Right forelimb (tissue), 1 donor: ENCODE data around the gene SEC61B.
"Not testable (repeated sequence)": the region's sequence is repeated elsewhere in the genome, so short reads cannot be mapped to it uniquely, and the experiment has no call there.

Source experiments
- DNase-seq: peaks from one replicate; pipeline ENCODE4 v3.0.0-alpha.2; 2018

SEC61B gene

DNA sequence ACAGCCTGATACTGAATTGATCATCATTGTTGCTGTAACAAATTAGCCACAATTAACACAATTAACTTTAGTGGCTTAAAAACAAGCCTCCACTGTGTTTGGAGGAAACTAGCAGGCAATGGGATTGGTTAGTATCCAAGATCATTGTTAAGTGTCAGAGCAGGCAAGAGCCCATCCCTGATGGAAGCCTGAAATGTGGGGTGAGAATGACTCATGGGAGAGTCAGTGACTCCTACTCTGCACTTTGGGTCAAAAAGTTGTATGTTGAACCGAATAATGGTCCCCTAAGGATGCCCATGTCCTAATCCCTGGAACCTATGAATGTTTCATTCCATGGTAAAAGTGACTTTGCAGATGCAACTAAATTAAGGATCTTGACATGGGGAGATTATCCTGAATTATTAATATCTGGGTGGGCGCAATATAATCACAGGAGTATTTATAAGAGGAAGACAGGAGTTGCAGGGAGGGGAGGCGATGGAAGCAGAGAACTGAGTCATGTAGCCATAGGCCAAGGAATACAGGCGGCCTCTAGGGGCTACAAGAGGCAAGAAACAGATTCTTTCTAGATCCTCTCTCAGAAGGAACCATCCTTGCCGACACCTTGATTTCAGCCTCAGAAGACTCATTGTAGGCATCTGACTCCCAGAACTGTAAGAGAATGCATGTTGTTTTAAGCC is 29.2 kb upstream of the SEC61B start:
- no peak for DNase-seq

GRCh38 chr9:99193466-99193821 is 28.6 kb upstream of the SEC61B start:
- DNase-seq, result no peak

GRCh38 chr9:99196484-99196883 is 25.6 kb upstream of the SEC61B start:
- not testable (repeated sequence) for DNase-seq

GRCh38 chr9:99197124-99197630 is 24.9 kb upstream of the SEC61B start:
- no peak for DNase-seq

- no peak for DNase-seq
Observed at GRCh38 chr9:99197987-99198386, 24.1 kb upstream of the SEC61B start.

DNA sequence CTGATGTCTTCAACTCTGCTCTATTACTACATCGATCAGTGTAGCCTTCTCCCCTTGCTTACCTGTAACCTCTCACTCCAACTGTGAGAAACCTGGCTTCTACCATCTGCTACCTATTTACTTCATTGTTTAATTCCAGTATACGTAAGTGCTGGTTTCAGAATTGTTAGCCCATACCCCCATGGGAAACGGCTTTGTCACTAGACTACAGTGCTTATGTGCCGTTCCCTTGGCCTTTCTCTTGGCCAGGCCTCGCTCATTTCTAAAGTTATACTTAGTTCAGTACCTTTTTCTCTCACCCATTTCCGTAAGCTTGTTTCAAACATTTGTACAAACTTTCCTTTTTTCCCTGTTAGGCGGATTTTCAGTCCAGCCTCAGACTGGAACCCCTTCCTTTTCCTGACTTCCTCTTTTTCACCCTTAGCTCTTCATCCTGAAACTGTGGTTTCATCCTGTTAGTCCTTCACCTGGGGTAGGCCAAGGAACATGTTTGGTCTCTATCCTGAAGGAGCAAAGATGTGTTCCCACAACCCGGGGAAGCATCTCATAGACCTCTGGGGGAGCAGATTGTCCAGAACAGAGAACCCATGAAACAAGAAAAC is 22.0 kb upstream of the SEC61B start:
- no peak for DNase-seq

- no peak for DNase-seq
Observed at GRCh38 chr9:99201603-99202002, 20.5 kb upstream of the SEC61B start.

DNA sequence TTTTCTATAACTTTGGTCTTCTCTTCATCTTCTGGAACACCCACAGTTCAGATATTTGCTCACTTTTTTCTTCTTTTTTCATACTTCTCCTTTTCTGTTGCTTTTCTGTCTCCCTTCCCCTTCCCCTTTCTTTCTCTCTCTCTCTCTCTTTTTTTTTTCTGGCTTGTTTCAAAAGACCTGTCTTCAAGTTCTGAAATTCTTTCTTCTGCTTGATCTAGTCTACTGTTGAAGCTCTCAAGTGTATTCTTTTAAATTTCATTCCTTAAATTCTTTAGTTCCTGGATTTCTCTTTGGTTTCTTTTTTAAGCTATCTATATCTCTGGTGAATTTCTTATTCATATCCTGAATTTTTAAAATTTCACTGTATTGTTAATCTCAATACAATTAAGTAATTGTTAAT is 11.5 kb upstream of the SEC61B start:
- no peak for DNase-seq

- no peak for DNase-seq
Observed at GRCh38 chr9:99211746-99212145, 10.3 kb upstream of the SEC61B start.

- DNase-seq, result no peak
Observed at GRCh38 chr9:99213197-99213596, 8.9 kb upstream of the SEC61B start.

GRCh38 chr9:99216073-99216472 is 6.0 kb upstream of the SEC61B start:
- no peak for DNase-seq

DNA sequence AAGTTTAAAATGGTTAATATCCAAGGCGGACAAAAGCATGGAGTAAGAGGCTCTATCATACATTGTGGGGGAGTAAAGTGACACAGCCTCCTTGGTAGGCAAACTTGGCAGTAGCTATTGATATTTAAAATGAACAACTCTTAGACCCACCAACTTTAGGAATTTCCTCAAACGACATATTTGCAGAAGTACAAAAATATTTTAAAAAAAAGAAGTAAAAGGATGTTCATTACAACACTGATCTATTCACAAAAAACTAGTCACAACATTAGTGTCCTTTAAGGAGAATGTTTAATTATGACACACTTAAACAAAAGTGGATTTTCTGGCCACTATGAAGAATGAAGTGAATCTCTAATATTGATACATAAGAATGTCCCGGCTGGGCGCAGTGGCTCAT is 2.1 kb upstream of the SEC61B start:
- DNase-seq, result no peak

DNA sequence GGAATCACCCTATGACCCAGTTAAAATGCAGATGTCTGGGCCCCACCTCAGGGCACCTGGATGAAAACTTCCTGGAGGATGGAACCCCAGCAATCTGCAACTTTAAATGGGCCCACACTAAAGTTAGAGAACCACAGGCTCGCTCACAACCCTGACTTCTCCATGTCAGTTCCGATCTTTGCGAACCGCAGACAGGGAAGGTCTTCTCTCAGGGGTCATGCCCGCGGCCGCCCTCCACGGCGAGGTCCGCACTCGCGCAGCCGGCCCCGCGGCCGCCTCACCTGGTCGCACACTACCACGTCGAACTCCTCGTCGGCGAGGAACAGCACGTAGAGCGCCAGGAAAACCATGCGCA is 839 bp upstream of the SEC61B start:
- DNase-seq, result no peak

DNA sequence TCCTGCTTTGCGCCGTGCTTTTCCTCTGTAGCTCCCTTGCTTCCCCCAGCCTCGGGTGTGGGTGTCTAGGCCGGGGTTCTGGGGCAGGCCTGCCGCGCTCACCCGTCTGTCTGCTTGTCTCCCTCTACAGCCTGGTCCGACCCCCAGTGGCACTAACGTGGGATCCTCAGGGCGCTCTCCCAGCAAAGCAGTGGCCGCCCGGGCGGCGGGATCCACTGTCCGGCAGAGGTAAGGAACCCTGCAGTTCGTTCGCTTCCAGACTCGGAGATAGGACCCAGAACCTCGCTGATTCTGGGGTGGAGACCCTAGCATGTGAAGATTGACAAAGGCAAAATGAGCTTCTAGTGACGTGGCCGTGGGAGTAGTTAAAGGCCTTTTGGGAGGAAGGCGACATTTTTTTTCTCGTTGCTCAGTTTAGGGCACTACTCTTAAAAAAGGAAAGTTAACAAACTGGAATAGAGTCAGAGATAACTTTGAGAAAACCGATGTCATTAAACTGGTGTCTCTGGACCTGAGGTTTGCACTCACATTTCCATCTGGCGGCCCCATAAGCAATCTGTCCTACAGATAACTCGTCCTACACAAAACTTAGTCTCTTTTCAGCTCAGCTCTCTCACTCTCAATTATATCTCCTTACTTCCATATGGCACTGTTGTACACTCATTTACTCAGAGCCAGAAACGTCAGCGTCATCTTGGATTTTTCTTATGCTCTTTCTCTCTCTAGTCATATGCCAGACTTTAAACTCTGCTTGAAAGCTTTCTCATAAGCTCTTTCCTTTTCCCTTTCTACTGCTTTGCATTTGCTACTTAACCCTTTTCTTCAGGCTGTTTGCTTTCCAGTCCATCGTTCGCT is 561 bp downstream of the SEC61B start:
- no peak for DNase-seq

GRCh38 chr9:99224445-99224844 is 2.4 kb downstream of the SEC61B start:
- DNase-seq, result no peak

DNA sequence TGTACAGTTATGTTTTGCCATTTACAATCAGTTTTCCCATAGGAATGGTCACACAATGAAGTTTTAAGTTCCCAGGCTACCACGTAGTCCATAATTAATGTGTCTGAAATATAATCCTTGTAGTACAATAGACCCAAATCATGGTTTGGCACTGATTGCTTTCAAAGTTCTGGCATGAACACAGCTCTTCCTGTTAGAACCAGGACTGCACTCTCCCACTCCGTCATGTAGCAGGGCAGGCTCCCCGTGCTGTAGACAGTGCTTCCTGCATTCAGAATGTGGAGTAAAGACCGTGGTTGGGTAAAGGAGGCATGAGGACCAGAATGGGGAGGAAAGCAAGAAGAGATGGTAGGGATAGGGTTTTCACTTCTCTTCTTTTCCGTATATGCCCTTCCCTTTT is 4.0 kb downstream of the SEC61B start:
- no peak for DNase-seq

DNA sequence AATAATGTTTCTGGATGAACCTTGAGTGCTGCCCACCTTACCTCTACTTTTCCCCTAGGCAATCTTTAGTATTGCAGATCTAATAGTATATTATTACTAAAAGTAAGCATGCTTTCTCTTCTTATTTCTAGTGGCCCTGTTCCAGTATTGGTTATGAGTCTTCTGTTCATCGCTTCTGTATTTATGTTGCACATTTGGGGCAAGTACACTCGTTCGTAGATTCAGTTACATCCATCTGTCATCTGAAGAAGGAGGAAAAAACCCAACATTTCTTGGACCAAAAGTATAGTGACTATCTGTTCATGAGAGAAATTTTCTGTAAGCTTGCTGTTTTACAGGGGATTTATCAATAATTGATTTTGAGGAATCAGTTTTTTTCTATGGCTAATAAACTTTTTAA is 8.1 kb downstream of the SEC61B start:
- DNase-seq, result no peak

DNA sequence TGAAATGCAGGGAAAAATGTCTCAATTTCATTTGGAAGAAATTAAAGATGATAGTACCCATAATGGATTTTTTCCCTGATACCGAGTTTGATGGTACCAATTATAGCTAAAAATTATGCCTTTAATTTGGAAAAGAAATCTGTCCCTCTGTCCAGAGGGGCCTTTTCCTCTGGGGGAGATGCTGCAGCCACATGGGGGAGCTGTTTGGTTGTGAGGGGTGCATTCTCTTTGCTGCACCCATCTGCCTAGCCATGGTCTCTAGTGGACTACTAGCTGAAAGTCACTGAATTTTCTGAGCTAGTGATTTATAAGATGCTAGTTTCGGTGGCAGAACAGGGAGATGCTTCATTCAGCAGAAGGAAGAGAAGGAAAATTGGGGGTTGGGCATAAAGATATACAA is 9.6 kb downstream of the SEC61B start:
- DNase-seq, result no peak

- DNase-seq, result no peak
Observed at GRCh38 chr9:99234618-99235017, 12.5 kb downstream of the SEC61B start.

DNA sequence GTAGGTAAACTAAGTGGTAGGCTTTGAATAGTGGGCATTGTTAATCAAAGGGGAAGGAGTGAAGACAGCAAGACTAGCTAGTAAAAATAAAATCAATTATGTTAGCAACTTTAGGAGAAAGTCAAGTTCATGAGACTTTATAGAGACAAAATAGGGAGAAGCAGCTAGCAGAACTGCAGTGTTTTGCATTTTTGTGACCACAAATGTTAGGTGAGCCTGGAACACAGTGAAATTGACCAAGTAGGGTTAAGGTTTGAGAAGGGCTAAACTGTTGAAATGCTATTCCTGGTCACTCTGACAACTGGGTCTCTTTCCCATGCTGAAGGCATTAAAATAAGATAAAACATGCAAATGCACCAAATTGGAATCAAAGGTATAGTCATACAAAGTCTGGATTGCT is 13.0 kb downstream of the SEC61B start:
- DNase-seq, result no peak

- no peak for DNase-seq
Observed at GRCh38 chr9:99235926-99236634, 14.0 kb downstream of the SEC61B start.

- DNase-seq, result no peak
Observed at GRCh38 chr9:99237356-99237755, 15.3 kb downstream of the SEC61B start.

DNA sequence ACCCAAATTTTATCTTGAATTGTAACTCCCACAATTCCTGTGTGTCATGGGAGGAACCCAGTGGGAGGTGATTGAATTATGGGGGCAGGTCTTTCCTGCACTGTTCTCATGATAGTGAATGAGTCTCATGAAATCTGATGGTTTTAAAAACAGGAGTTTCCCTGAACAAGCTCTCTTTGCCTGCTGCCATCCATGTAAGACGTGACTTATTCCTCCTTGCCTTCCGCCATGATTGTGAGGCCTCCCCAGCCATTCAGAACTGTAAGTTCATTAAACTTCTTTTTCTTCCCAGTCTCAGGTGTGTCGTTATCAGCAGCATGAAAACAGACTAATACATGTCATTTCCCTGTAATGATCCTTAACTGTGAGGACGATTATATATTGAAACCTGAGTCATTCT is 15.8 kb downstream of the SEC61B start:
- not testable (repeated sequence) for DNase-seq
